Liver (tissue), 9 donors: ENCODE measurements around the gene ZNF599. TPM values are rescaled to one million over a fixed set of nuclear protein-coding genes. Genes with fewer than 3 reads are reported as not detected.

Source experiments
- DNase-seq: peaks from one replicate; pipeline ENCODE4 v3.0.0-alpha.2; 2017; ENCODE audit warnings: low spot score
- H3K27ac ChIP-seq, 2 donors: one replicate each; pipeline ENCODE4 v1.7.0; 2013; ENCODE audit warnings: inconsistent platforms in 2 of 2, low read length in 2 of 2, control low read depth in 1 of 2, low read depth in 1 of 2, mild to moderate bottlenecking in 1 of 2
- H3K27me3 ChIP-seq, 4 donors: one replicate each; pipeline versions ENCODE4 v1.6.1 to v1.7.0; 2013; ENCODE audit warnings: low read length in 3 of 4, inconsistent platforms in 1 of 4, mild to moderate bottlenecking in 1 of 4, moderate library complexity in 1 of 4; ENCODE audit not compliant: control insufficient read depth in 4 of 4, insufficient read depth in 4 of 4
- H3K36me3 ChIP-seq, 4 donors: one replicate each; pipeline versions ENCODE4 v1.6.1 to v1.7.0; 2013; ENCODE audit warnings: low read length in 3 of 4, mild to moderate bottlenecking in 3 of 4, low read depth in 1 of 4, moderate library complexity in 1 of 4; ENCODE audit not compliant: control insufficient read depth in 4 of 4, insufficient read depth in 3 of 4
- H3K4me1 ChIP-seq, 4 donors: one replicate each; pipeline versions ENCODE4 v1.6.1 to v1.7.0; 2013; ENCODE audit warnings: low read length in 3 of 4, mild to moderate bottlenecking in 3 of 4, moderate library complexity in 1 of 4; ENCODE audit not compliant: control insufficient read depth in 4 of 4, insufficient read depth in 4 of 4
- H3K4me3 ChIP-seq, 3 donors: one replicate each; pipeline versions ENCODE4 v1.6.1 to v1.7.0; 2013; ENCODE audit warnings: low read length in 3 of 3, control low read depth in 1 of 3, low read depth in 1 of 3, mild to moderate bottlenecking in 1 of 3
- H3K9ac ChIP-seq, 2 donors: one replicate each; pipeline ENCODE4 v1.7.0; 2013; ENCODE audit warnings: low read length in 2 of 2, mild to moderate bottlenecking in 2 of 2, moderate library complexity in 2 of 2, control low read depth in 1 of 2, low read depth in 1 of 2
- H3K9me3 ChIP-seq, 4 donors: one replicate each; pipeline versions ENCODE4 v1.6.1 to v1.7.0; 2013; ENCODE audit warnings: low read length in 3 of 4; ENCODE audit not compliant: control insufficient read depth in 4 of 4
- ATF3 ChIP-seq: IDR thresholded peaks from 2 replicates; pipeline ENCODE4 v1.6.1; 2016; ENCODE audit warnings: antibody characterized with exemption
- CTCF ChIP-seq: fragments of 150-350 bp; IDR thresholded peaks from 2 replicates; pipeline ENCODE4 v1.5.1; 2017; ENCODE audit warnings: improper control_type of control experiment, low read depth, low read length; ENCODE audit not compliant: missing input control
- EGR1 ChIP-seq, 2 donors: IDR thresholded peaks; 2 replicates each; pipeline ENCODE4 v1.6.1; 2016 to 2018; ENCODE audit warnings: antibody characterized with exemption in 2 of 2, low read depth in 2 of 2
- FOXA1 ChIP-seq: IDR thresholded peaks from 2 replicates; pipeline ENCODE4 v1.6.1; 2016; ENCODE audit warnings: antibody characterized with exemption
- FOXA2 ChIP-seq: IDR thresholded peaks from 2 replicates; pipeline ENCODE4 v1.6.1; 2016; ENCODE audit warnings: antibody characterized with exemption
- GABPA ChIP-seq, 2 donors: IDR thresholded peaks in 1 of 2; conservative IDR thresholded peaks in 1 of 2; 2 replicates each; pipeline ENCODE4 v1.6.1; 2016; ENCODE audit warnings: antibody characterized with exemption in 2 of 2, mild to moderate bottlenecking in 1 of 2, moderate library complexity in 1 of 2
- HNF4A ChIP-seq, 2 donors: conservative IDR thresholded peaks; 2 replicates each; pipeline ENCODE4 v1.6.1; 2016; ENCODE audit warnings: antibody characterized with exemption in 2 of 2, mild to moderate bottlenecking in 2 of 2
- HNF4G ChIP-seq: IDR thresholded peaks from 2 replicates; pipeline ENCODE4 v1.6.1; 2016; ENCODE audit warnings: antibody characterized with exemption
- JUND ChIP-seq, 2 donors: IDR thresholded peaks; 2 replicates each; pipeline ENCODE4 v1.6.1; 2016; ENCODE audit warnings: antibody characterized with exemption in 2 of 2
- MAX ChIP-seq: IDR thresholded peaks from 2 replicates; pipeline ENCODE4 v1.6.1; 2016; ENCODE audit warnings: antibody characterized with exemption
- NR2F2 ChIP-seq: IDR thresholded peaks from 2 replicates; pipeline ENCODE4 v1.6.1; 2016; ENCODE audit warnings: antibody characterized with exemption
- RAD21 ChIP-seq, 2 donors: IDR thresholded peaks; 2 replicates each; pipeline ENCODE4 v1.6.1; 2016; ENCODE audit warnings: antibody characterized with exemption in 2 of 2, mild to moderate bottlenecking in 2 of 2
- REST ChIP-seq: IDR thresholded peaks from 2 replicates; pipeline ENCODE4 v1.6.1; 2016; ENCODE audit warnings: antibody characterized with exemption, mild to moderate bottlenecking
- SP1 ChIP-seq: IDR thresholded peaks from 2 replicates; pipeline ENCODE4 v1.6.1; 2018; ENCODE audit warnings: antibody characterized with exemption, mild to moderate bottlenecking
- TAF1 ChIP-seq: conservative IDR thresholded peaks from 2 replicates; pipeline ENCODE4 v1.6.1; 2016; ENCODE audit warnings: antibody characterized with exemption, mild to moderate bottlenecking
- YY1 ChIP-seq: IDR thresholded peaks from 2 replicates; pipeline ENCODE4 v1.6.1; 2016; ENCODE audit warnings: antibody characterized with exemption, mild to moderate bottlenecking
- ZBTB33 ChIP-seq: IDR thresholded peaks from 2 replicates; pipeline ENCODE4 v1.6.1; 2016; ENCODE audit warnings: antibody characterized with exemption
- WGBS: extraction: QIAGEN DNeasy Blood & Tissue Kit; methylation state at CpG from one replicate; pipeline ENCODE4 v1.1.7; 2013; 5-methylcytosine and 5-hydroxymethylcytosine counted together
- polyA plus RNA-seq, 2 donors: library from polyadenylated mRNA; stranded (reverse) in 1 of 2; unstranded in 1 of 2; fragments of 200-250 nt in 1 of 2; fragments of >200 nt in 1 of 2; fragmentation: Nextera tagmentation in 1 of 2; extraction: Ambion mirVana in 1 of 2; gene quantifications; one replicate each; pipeline versions ENCODE4 v1.2.1 to v1.2.3, GENCODE V29; 2013 to 2015
- total RNA-seq, 2 donors: library from RNA; depleted of rRNA; stranded (reverse); fragments of >200 nt; gene quantifications; one replicate each; pipeline ENCODE4 v1.2.3, GENCODE V29; 2014
- donor health status: healthy.
- donor health status: healthy.
- donor health status: healthy.
- donor health status: healthy.
- donor health status: healthy.

ZNF599 gene
- total and polyA plus RNA-seq, 4 donors, result 1.5 to 2.6 (median 2.1) TPM

GRCh38 chr19:34816708-34817107 is 43.7 kb upstream of the ZNF599 start:
- no peak for DNase-seq
- 96% methylated on average over 2 of the region's 2 CpGs for WGBS
- H3K4me3 ChIP-seq, result no peak overlapping the region
- peaks cover 0 to 11% (median 4%) of the 10 kb centered on the region in 4 donors for H3K9me3 ChIP-seq
- no peaks in the 10 kb centered on the region for H3K27me3 ChIP-seq
- H3K9ac ChIP-seq, result no peak overlapping the region
- no peaks in the 10 kb centered on the region for H3K36me3 ChIP-seq
- no peaks in the 10 kb centered on the region for H3K4me1 ChIP-seq
- no peak for TF ChIP-seq MAX
- TF ChIP-seq HNF4A (conservative IDR thresholded peaks at IDR 0.05), result no peak
- no peak for TF ChIP-seq REST
- no peak for TF ChIP-seq FOXA2
- TF ChIP-seq RAD21 (IDR thresholded peaks at IDR 0.05), result no peak
- no peak for TF ChIP-seq HNF4G
- no peak for TF ChIP-seq GABPA (IDR thresholded peaks at IDR 0.05 in 1 of 2, conservative IDR thresholded peaks at IDR 0.05 in 1 of 2)
- no peak for TF ChIP-seq ZBTB33
- TF ChIP-seq SP1, result no peak
- TF ChIP-seq TAF1, result no peak
- TF ChIP-seq FOXA1, result no peak
- no peak for TF ChIP-seq EGR1 (IDR thresholded peaks at IDR 0.05; ENCODE audit: low read depth in 2 of 2)
- no peak for TF ChIP-seq JUND (IDR thresholded peaks at IDR 0.05)
- TF ChIP-seq YY1, result no peak
- TF ChIP-seq CTCF, result no peak
- H3K27ac ChIP-seq, result no peak overlapping the region

- H3K27me3 ChIP-seq, result peaks cover 0 to 3% (median 0%) of the 10 kb centered on the region in 4 donors
- no peak for DNase-seq
- H3K4me3 ChIP-seq, result no peak overlapping the region
- 84% methylated on average over 3 of the region's 3 CpGs for WGBS
- no peaks in the 10 kb centered on the region for H3K36me3 ChIP-seq
- H3K9ac ChIP-seq, result no peak overlapping the region
- H3K4me1 ChIP-seq, result no peaks in the 10 kb centered on the region
- no peak overlapping the region for H3K27ac ChIP-seq
- H3K9me3 ChIP-seq, result peaks cover 9 to 22% (median 17%) of the 10 kb centered on the region in 4 donors
- TF ChIP-seq REST, result no peak
- TF ChIP-seq CTCF, result no peak
- TF ChIP-seq ATF3, result no peak
- no peak for TF ChIP-seq HNF4A (conservative IDR thresholded peaks at IDR 0.05)
- TF ChIP-seq HNF4G, result no peak
- TF ChIP-seq TAF1, result no peak
- TF ChIP-seq EGR1 (IDR thresholded peaks at IDR 0.05; ENCODE audit: low read depth in 2 of 2), result no peak
- no peak for TF ChIP-seq FOXA1
- no peak for TF ChIP-seq JUND (IDR thresholded peaks at IDR 0.05)
- no peak for TF ChIP-seq MAX
- TF ChIP-seq NR2F2, result no peak
- no peak for TF ChIP-seq YY1
These were observed 35.6 kb upstream of the ZNF599 start for GRCh38 chr19:34808566-34808965.
